Right ventricle myocardium superior (tissue), 1 donor: ENCODE measurements around the gene KANSL1L. TPM values are rescaled to one million over a fixed set of nuclear protein-coding genes. Genes with fewer than 3 reads are reported as not detected.

Experiments used
- ATAC-seq: fragments of 200-7000 bp; cut with Tn5 transposase; one replicate; pipeline ENCODE4 v1.9.1; 2020; ENCODE audit warnings: mild to moderate bottlenecking; ENCODE audit not compliant: poor library complexity
- DNase-seq: peaks from one replicate; pipeline ENCODE4 v3.0.0-alpha.2; 2020
- intact Hi-C: fragments of 100-400 bp; cut with DNase I; formaldehyde crosslinking; loops from one replicate; pipeline ENCODE4 v1.11.2; 2022
- total RNA-seq: library from RNA; stranded (reverse); fragmentation: NEBNext Ultra II Directional; extraction: Animal tissue kit (Norgen Biotek cat#: 25700); gene quantifications from one replicate; pipeline ENCODE4 v1.2.1, GENCODE V29; 2021
- donor health status: DM: no; HTN: yes; CAD: no; lungs with severe emphysema.

The KANSL1L gene
- total RNA-seq, 1 donor from 2014 or later: 15.8 TPM

DNA sequence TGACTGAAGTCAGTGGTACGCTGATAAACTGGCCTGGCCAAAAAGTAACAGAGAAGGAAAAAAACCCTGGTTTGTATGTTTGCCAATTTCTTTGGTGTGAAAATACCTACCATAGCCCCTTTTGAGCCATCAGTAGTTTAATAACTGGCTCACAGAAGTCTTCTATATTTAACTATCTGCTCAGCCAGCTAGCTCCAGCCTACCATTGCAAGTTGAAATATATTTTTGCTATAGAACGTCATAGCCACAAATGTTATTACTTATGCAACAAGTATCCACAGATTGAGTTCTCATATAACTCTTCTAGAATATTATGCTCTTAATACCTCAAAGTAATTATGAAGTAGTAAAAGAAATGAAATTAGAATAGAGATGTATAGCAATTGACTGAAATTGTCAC, 143.6 kb downstream of the KANSL1L start:
- intact Hi-C loops: no loop called here
- ATAC-seq (no peak), DNase-seq (no peak)

DNA sequence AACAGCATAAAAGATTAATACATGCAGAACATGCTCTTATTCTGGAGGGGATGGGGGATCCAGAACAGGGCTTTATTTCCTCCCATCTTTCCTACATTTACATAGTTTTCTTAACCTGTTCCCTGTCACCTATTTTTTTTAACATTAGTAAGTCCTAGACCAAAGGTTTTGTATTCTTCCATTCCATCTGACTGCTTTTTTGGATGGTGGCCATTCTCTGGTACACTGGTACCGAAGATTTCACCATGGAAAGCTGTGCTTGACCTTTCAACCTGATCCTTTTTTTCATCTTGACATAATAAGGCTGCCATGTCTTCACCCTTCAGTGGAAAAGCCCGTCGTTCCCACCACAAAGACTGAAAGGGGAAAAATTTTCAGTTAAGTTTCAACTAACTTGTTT, 148.4 kb downstream of the KANSL1L start:
- DNase-seq (no peak), ATAC-seq (no peak)
- intact Hi-C loops: no loop called here

DNA sequence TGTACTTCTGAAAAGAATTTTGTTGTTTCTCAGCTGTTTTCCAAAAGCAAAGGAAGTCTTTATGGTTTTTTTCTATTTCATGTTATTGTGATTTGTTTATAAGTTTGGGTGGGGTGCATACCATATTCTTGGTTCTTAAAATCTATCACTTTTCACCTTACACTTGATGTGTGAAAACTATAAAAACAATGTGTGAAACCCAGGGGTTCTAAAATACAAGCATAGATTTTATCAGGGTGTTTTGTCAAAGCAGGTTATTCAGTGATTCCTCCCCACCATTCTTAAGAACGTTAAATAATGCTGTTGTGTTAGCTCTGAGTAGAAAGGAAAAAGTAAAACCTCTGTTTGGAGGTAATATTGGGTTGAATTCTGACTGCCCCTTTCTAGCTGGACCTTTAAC, 151.1 kb downstream of the KANSL1L start:
- DNase-seq (no peak), ATAC-seq (no peak)
- intact Hi-C loops: no loop called here

DNA sequence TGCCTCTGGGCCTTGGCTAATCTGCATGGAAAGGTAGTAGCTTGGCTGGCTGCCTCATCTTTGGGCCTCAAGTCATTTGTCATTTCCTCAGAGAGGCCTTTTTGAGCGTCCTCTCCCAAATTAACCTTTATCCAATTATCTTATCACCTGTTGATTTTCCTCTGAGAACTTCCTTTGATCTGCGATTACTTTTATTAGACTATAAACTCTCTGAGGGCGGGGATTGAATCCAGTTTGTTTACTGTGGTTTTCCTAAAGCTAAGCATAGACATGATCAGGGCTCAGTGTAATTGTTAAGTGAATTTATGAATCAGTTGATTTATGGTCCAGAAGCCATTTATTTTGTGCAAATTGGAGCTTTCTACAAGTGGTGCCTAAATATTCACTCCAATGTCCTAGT, 161.3 kb downstream of the KANSL1L start:
- intact Hi-C loops: loop anchor here (10.0 kb wide), 1 partner anchor 165 kb away; the partner anchor contains the start of gene KANSL1L
- no peak for ATAC-seq
- DNase-seq: no peak

DNA sequence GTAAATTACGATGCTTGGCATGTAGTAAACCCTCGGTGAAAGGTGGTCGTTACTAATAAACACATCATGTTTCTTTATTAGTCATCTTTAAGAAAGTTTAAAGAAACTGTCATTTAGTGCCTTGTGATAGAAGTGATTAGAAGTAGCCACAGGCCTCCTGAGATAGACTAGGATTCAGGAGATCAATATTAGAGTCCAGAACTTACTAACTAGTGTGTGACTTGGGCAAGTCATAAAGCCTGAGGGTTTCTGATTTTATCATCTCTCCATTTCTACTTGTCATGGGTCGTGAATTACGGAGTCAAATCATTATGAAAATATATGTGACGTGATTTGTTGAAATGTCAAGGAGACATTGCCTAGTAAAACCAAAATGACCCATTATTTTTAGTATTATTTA, 162.1 kb downstream of the KANSL1L start:
- intact Hi-C loops: loop anchor here (10.0 kb wide), 1 partner anchor 166 kb away; the partner anchor contains the start of gene KANSL1L
- DNase-seq (no peak), ATAC-seq (no peak)

DNA sequence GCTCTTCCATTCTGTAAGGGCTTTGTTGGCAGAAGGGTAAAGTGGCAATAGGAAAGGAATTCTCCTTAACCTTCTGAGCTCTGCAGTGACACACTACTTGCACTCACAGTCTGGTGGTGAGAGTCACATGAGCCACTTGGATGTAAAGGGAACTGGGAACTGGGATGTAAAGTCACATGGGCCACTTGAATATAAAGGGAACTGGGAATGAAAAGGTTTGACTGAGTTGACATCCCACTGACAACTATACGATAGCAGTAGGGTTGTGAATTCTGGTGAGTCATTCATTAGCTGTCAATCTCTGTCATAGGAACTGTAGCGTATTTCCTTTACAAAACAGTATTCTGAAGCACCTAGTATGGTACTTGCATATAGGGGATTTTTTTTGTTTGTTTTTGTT, 163.3 kb downstream of the KANSL1L start:
- intact Hi-C loops: loop anchor here (10.0 kb wide), 1 partner anchor 167 kb away; the partner anchor contains the start of gene KANSL1L
- ATAC-seq (peak; percentile 54), DNase-seq (no peak)

DNA sequence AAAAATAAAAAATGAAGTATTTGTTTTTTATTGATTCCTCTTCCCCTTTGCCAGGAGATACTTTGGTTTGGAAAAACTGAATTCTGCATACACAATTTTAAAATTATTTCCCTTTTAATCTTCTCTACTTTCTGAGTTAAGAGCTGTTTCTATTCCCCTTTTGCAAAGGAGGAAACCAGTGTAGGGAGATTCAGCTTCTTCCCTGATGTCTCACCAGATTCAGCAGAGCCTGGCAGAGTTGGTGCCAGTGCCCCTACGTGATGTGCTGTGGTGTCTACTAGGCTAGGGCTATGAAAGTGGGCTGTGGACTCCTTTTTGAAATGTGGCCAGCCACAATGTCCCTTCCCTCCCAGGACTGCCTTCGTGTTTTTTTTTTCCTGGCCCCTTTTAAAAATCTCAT, 166.3 kb downstream of the KANSL1L start:
- DNase-seq (no peak), ATAC-seq (no peak)
- intact Hi-C loops: loop anchor here (10.0 kb wide), 1 partner anchor 170 kb away; the partner anchor contains the start of gene KANSL1L

DNA sequence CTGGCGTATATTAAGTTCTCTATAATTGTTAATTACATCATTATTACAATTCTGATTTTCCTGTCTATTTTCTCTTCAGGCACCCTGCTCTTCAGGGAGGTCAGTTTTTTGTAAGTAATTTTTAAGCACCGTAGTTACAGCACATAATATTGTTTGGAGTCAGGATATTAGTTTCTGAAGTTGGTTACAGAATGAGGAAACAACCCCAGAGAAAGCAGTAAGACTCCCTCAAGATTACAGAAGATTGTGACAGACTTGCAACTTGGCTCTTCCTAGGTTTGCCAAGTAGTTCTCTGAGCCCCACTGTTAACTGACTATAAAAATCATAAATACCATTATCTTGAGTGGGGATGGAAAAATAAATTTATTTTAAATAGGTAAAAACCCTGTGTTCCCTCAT, 167.8 kb downstream of the KANSL1L start:
- DNase-seq (no peak), ATAC-seq (no peak)
- intact Hi-C loops: loop anchor here (10.0 kb wide), 1 partner anchor 171 kb away; the partner anchor contains the start of gene KANSL1L

DNA sequence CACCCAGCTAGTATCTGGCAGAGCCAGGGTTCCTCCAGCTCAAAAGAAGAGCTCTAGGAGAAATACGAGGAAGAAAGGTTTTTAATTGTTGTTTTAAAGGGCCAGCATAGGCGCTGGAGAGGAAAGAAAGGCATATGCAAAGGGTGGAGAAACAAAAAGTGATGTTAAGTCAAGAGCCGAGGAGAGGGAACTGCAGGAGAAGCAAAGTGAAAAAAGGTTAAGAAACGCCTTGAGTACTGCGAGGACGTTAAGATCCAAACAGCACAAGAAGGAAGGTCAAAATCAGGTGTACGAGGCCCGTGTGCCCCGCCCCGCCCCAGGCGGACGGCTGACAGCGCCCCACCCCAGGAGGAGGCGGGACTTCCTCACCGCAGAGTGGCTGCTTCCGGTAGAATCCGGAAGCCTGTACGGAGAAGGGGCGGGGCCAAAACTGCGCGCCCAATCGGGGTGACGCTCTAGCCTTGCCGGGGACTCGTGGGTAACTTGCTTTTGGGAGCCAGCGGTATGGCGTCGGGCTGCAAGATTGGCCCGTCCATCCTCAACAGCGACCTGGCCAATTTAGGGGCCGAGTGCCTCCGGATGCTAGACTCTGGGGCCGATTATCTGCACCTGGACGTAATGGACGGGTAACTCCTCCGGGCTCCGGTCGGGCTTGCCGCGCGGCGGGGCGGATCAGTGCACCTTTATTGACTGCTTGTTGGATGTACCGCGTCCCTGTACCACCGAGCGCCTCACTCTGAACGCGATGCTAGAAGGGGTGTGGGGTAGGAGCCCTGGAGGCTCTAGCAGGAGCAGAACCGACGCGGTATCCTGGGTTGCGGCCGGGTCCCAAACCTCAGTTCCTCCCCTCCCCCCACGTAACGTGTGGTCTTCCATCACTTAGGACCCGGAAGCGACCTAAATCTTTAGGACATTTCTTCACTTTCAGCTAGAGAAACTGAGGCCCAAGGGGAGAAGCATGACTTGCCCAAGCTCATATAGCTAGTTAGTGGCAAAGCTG, 168.8 kb downstream of the KANSL1L start, which contains the start of gene RPE:
Gene RPE, plus strand, starts transcription at position 481 of the 1,000 bp plus-strand sequence. Its CDS starts 24 bp downstream, at position 505.
- peak; percentile 100 for ATAC-seq

DNA sequence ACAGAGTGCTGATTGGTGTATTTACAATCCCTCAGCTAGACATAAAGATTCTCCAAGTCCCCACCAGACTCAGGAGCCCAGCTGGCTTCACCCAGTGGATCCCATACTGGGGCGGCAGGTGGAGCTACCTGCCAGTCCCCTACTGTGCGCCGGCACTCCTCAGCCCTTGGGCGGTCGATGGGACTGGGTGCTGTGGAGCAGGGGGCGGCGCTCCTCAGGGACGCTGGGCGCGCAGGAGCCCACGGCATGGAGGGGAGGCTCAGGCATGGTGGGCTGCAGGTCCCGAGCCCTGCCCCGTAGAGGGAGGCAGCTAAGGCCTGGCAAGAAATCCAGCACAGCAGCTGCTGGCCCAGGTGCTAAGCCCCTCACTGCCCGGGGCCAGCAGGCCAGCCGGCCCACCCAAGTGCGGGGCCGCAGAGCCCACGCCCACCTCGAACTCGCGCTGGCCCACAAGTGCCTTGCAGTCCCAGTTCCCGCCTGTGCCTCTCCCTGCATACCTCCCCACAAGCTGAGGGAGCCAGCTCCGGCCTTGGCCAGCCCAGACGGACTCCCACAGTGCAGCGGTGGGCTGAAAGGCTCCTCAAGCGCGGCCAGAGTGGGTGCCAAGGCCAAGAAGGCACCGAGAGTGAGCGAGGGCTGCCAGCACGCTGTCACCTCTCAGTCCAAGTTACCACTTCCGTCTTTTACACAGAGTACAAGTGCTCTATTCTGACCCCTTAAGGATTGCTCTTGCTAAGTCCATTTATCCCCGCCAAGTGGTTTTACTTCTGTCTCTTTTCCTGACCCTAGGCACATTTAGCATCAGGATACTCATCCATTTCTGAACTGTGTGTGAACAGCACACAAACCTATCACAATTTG, 170.5 kb downstream of the KANSL1L start:
- ATAC-seq: no peak
- DNase-seq: no peak

More for the DNA sequence above, 168.8 kb downstream of the KANSL1L start, which contains the start of gene RPE:
- DNase-seq: peak; percentile 98
- intact Hi-C loops: loop anchor here (10.0 kb wide), 1 partner anchor 172 kb away; the partner anchor contains the start of gene KANSL1L

DNA sequence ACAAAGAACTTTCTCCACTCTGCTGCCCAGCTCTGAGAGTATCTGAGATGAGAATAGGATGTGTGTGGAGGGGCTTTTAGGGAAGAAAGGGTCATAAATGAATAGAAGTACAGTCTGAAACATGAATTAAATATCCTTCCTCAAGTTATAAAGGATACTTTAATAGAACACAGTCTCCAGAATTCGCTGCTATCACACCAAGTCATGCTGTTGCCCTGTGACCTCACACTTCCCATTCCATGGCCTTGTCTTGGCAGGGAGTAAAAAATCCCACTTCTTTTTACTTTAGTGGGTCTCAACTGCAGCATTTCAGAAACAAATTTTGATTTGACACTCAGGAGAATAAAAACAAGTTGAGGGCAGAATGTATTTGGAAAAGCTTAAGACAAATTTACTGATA, 172.6 kb downstream of the KANSL1L start:
- DNase-seq: no peak
- intact Hi-C loops: no loop called here
- ATAC-seq: no peak

More for the DNA sequence above, 170.5 kb downstream of the KANSL1L start:
- intact Hi-C loops: loop anchor here (10.0 kb wide), 1 partner anchor 174 kb away; the partner anchor contains the start of gene KANSL1L

DNA sequence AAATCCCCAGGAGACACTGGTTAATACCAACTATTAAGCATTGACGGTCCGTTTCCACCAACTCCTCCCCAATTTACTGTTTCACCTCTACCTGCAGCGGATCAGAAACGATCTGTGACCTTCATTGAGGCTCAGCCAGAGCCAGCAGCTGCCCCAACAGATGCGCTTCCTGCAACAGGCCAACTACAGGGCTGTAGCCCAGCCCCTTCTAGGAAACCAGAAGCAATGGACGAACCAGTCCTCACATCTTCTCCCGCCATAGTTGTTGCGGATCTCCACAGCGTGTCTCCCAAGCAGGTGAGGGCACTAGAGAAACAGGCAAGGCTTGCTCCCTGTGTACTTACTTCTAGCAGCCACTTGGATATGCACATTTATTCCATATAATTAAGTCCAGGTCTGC, 177.2 kb downstream of the KANSL1L start:
- intact Hi-C loops: no loop called here
- ATAC-seq: no peak
- no peak for DNase-seq

DNA sequence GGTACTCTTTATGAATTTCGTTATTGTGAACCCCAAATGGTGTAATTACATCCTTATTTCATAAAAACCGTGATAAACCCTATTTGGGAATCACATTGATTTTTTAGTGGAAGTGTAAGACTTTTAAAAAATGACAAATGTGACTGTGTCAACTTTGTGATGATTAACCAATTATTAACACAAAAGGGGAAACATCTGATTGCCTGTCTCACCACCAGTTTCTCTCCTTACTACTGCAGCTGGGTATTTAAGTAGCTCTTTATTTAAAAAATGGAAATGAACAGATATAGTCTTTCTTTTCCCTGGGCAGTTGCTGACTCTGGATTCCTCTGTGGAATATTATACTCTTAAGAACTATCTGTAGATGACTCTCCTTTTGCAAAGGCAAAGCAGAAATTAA, 180.4 kb downstream of the KANSL1L start:
- DNase-seq (no peak), ATAC-seq (no peak)
- intact Hi-C loops: no loop called here

DNA sequence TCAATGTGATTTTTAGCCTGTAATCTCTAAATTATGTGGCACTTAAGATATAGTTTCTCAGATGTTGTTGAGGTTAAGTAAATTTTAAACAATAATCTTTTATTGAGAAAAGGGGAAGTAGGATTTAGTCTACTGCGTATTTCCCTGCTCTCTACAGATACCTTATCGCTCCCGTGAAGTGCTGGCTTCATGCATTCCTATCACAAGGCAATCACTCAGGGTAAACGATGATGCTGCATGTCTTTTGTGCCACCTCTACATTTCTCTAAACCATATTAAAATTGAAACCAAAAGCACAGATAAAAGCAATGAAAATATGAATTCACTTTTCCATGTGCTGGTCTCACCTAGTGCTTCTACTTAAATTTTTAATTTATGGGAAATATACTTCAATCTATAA, 183.2 kb downstream of the KANSL1L start:
- intact Hi-C loops: no loop called here
- no peak for ATAC-seq
- DNase-seq: no peak

DNA sequence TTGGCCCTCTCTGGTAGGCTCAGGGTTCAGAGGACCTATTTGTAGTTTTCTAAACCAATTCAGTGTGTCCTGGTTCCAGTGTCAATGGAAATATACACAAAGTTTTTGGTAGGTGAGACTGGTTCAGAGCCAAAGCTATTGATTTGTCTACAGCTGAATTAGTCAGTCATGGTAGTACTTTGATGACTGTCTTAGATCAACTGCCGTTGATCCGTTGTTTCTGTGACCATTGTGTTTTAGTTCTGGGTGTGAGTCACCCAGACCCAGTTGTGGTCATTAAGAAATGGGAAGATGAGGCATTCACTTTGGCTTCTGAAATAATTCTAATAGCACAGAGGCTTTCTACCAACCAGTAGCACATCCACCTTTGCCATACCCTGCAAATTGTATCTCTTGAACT, 184.8 kb downstream of the KANSL1L start:
- intact Hi-C loops: no loop called here
- ATAC-seq: no peak
- no peak for DNase-seq

DNA sequence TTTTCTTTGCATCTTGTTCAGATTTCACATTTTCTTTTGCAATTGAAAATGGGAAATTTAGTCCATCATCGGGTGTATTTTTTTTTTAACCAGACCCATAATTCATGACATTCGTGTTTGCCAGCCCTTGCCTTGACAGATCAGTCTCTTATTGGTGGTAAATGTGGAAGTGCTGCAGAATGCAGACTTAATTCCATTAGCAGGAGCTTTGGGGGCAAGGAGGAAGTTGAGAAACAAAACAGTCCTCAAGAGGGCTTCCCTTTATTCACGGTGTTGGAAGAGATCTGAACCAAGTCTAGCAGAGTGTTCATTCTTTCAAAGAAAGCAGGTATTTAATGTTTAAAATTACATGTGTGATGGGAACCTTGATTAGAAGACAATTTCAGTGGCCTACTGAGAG, 185.3 kb downstream of the KANSL1L start:
- no peak for DNase-seq
- intact Hi-C loops: no loop called here
- ATAC-seq: no peak

DNA sequence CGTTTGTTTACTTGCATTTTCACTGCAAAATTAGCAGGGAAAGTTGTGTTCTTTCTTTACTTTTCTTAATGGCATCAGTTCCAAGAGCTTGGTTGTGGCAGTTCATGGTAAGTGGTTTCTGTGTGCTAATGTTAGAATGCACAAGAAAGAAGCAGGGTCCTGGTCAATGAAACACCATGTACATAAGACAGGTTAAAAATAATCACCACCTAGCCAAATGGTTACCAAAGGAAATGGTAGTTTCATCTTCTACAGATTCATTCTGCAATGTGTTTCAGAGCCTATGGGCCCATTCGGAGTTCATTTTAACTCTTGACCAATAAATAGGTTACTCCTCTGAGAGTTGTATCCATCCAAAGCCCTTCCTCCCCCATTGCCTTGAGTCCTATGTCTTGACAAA, 186.9 kb downstream of the KANSL1L start:
- DNase-seq (no peak), ATAC-seq (no peak)
- intact Hi-C loops: no loop called here

DNA sequence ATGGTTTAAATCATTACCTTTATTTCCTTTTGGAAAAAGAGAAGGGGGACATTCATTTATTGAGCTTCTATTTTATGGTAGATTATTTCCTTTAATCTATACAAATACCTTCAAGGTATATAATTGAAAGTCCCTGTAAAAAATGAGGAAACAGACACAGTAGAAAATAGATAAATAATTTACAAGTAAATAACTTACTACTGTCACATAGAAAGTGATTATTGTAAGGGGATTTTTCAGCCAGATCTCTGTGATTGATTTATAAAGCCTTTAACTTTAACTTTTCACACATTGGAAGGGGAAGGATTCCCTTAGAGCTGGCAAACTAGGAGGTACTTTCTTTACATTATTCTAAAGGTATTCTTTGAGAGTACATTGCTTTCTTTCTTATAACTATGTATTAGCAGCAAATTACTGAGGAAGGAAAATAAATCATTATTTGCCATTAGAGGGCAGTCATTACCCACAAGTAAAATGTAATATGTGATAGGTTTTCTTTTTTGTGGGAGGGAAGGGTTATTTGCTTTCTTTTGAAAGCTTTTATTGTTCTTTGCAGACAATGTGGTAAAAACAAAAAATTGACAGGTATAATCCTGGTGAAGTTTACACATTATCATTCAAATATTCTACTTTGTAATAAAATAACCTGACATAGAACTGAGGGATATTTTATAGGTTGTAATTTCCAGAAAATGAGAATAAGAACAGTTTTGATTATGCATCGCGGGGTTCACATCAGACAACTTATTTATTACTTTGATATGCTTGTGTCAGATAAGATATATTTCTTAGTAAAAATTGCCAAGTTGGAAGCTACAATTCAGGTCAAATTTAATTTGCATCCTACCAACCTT, 193.6 kb downstream of the KANSL1L start:
- no peak for DNase-seq
- ATAC-seq: peak; percentile 43
- intact Hi-C loops: loop anchor here (1.0 kb wide), 1 partner anchor 218 kb away; no protein-coding TSS in a partner anchor
